ENCODE data around the gene TMEM222. TPM values are rescaled to one million over a fixed set of nuclear protein-coding genes. Genes with fewer than 3 reads are reported as not detected.

TMEM222 gene
- total RNA-seq, 2 donors from 2014 or later, result 31.5 to 45.1 TPM

DNA sequence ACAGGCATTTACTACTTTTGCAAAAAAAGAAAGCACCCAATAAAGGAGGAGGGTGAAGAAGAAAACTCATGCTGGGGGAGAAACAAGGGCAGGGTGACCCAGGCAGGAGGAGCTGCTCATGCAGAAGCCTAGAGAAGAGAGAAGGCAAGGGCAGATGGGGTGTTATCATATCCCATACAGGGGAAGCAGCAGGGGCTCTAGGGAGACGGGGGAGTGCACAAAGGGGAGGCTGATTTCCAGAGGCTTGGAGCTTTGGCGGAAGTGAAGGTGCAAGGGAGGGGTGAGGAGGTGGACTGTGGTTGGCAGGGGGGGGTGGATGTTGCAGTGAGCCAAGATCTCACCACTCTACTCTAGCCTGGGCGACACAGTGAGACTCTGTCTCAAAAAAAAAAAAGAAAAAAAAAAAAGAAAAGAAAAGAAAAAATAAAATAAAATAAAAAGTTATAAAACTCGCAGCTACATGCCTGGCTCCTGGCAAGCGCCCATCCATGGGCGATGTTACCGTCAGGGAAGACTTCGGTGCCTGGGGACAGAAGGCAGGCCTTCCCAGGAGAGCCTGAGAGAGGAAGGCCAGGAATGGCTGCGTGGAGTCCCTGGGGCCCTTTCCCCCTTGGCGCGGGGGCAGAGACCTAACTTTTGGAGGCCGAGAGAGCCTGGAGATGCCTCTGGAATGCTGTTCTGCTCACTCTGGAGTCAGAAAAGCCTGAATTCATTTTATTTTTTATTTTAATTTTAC is 56.0 kb downstream of the TMEM222 start:
- TF ChIP-seq, protein P1, sequence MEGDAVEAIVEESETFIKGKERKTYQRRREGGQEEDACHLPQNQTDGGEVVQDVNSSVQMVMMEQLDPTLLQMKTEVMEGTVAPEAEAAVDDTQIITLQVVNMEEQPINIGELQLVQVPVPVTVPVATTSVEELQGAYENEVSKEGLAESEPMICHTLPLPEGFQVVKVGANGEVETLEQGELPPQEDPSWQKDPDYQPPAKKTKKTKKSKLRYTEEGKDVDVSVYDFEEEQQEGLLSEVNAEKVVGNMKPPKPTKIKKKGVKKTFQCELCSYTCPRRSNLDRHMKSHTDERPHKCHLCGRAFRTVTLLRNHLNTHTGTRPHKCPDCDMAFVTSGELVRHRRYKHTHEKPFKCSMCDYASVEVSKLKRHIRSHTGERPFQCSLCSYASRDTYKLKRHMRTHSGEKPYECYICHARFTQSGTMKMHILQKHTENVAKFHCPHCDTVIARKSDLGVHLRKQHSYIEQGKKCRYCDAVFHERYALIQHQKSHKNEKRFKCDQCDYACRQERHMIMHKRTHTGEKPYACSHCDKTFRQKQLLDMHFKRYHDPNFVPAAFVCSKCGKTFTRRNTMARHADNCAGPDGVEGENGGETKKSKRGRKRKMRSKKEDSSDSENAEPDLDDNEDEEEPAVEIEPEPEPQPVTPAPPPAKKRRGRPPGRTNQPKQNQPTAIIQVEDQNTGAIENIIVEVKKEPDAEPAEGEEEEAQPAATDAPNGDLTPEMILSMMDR (IDR thresholded peaks at IDR 0.05), result no peak
- no peak overlapping the region for H3K27ac ChIP-seq
- H3K36me3 ChIP-seq, result no peaks in the 10 kb centered on the region
- H3K4me3 ChIP-seq, result no peak overlapping the region
- no peak for ATAC-seq (ENCODE audit: insufficient number of reproducible peaks, low FRiP score, low read depth)
- no peak for DNase-seq (ENCODE audit: low spot score)
- no peaks in the 10 kb centered on the region for H3K27me3 ChIP-seq (replicated peaks; ENCODE audit: insufficient read depth)
- H3K9me3 ChIP-seq, result no peaks in the 10 kb centered on the region
- no peaks in the 10 kb centered on the region for H3K4me1 ChIP-seq (ENCODE audit: control insufficient read depth in 1 of 2, low read depth in 2 of 2)

DNA sequence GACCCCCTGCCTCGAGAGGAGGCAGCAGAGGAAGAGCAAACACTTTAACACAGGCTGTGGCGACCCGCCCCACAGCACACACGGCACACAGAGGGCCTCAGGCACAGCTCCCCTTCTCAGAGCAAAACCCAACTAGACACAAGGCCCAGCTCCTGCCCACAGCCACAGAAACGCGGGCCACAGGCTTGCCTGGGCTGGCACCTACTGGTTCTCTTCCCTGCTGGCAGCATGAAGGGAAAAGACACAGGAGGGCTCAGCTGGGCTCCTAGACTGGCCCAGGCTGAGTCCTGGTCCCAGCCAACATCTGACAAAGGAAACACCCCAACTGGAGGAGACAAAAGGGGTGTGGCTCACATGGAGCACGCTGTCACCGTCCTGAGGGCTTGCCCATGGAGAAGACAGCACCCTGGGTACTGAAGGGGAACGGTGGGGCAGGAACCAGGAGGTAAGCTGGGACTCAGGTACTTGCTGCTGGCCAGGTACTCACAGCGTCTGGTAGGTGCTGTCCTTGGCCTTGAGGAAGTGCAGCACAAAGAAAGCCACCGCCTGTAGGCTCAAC is 57.7 kb downstream of the TMEM222 start:
- DNase-seq (ENCODE audit: low spot score) (no peak), ATAC-seq (ENCODE audit: insufficient number of reproducible peaks, low FRiP score, low read depth) (no peak)
- Histone ChIP-seq H3K4me1 (ENCODE audit: control insufficient read depth in 1 of 2, low read depth in 2 of 2) (no peaks in the 10 kb centered on the region), H3K27me3 (replicated peaks; ENCODE audit: insufficient read depth) (no peaks in the 10 kb centered on the region), H3K36me3 (no peaks in the 10 kb centered on the region), H3K27ac (no peak overlapping the region), H3K4me3 (no peak overlapping the region), H3K9me3 (no peaks in the 10 kb centered on the region)
- TF ChIP-seq, protein P1 (IDR thresholded peaks at IDR 0.05), result no peak

DNA sequence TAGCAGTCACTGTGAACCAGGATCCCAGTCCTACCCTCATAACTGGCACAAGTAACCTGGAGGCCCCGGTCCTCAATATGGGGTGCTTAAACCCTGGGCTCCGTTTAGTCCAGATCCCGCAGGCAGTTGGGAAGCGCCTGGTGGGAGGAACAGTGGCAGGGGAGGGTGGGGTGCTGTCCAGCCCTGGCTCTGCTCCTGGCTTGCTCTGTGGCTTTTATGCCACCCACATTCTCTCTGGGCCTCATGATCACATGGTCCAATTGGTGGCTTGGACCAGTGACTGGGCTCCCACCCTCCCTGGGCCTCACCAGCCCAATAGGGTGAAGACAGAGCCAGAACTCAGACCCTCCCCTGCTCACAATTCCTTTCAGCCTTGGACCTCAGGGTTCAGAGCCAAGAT is 58.3 kb downstream of the TMEM222 start:
- no peaks in the 10 kb centered on the region for H3K4me1 ChIP-seq (ENCODE audit: control insufficient read depth in 1 of 2, low read depth in 2 of 2)
- H3K36me3 ChIP-seq, result no peaks in the 10 kb centered on the region
- H3K27ac ChIP-seq, result no peak overlapping the region
- TF ChIP-seq, protein P1 (IDR thresholded peaks at IDR 0.05), result no peak
- H3K4me3 ChIP-seq, result no peak overlapping the region
- no peak for DNase-seq (ENCODE audit: low spot score)
- no peak for ATAC-seq (ENCODE audit: insufficient number of reproducible peaks, low FRiP score, low read depth)
- H3K9me3 ChIP-seq, result no peaks in the 10 kb centered on the region
- no peaks in the 10 kb centered on the region for H3K27me3 ChIP-seq (replicated peaks; ENCODE audit: insufficient read depth)

DNA sequence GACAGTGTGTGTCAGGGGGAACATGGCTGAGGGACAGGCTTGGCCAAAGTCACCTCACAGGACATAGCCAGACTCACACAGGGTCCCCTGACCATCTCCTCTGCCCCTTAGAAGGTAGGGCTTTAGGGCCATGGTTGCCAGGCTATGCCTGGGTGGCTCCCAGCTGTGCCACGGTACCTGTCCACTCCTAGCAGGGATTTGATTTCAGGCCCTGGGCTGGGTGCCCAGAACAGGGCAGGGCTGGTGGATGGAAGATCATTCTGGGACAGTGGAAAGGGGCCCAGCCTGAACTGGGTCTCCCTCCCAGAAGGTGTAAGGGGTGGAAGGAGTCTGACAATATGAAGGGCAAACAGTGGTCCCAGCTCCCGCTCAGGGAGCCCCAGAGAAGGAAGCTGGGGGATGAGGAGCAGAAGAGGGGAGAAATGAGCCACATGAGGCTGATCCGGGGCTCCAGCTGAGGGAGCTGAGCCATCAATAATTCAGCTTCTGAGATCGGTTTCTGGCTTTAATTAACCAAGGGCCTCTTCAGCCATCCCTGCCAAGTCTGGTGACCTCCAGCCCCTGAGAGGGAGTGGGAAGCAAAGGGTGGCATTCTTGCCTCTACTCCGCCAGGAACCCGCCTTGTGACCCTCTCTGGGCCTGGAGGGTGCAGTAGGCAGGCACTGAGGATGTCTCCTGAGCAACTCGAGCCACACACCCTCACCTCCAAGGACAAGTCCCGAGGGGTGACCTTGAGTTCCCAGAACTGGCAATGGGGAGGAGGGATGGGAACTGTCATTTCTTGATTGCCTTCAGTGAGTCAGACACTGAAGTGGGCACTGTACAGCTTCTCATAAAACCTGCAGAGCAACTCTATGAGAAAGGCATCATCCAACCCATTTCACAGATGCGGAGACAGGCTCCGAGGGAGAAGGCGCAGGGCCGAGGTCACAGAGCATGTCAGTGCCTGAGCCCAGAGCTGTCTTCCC is 59.1 kb downstream of the TMEM222 start:
- Histone ChIP-seq H3K4me1 (ENCODE audit: control insufficient read depth in 1 of 2, low read depth in 2 of 2) (no peaks in the 10 kb centered on the region), H3K9me3 (no peaks in the 10 kb centered on the region), H3K27me3 (replicated peaks; ENCODE audit: insufficient read depth) (no peaks in the 10 kb centered on the region), H3K27ac (no peak overlapping the region), H3K36me3 (no peaks in the 10 kb centered on the region), H3K4me3 (no peak overlapping the region)
- DNase-seq (ENCODE audit: low spot score) (no peak), ATAC-seq (ENCODE audit: insufficient number of reproducible peaks, low FRiP score, low read depth) (no peak)
- TF ChIP-seq, protein P1 (IDR thresholded peaks at IDR 0.05), result no peak

Data from thoracic aorta (tissue), 2 donors.